Left kidney (tissue), 8 donors: ENCODE data around the gene SGCB. TPM values are rescaled to one million over a fixed set of nuclear protein-coding genes. Genes with fewer than 3 reads are reported as not detected.
A peak's percentile ranks its signal among the peaks of the same experiment; 100 is the strongest.
"Not testable (repeated sequence)": the region's sequence is repeated elsewhere in the genome, so short reads cannot be mapped to it uniquely, and the experiment has no call there.

ENCODE experiments used
- DNase-seq: peaks from one replicate; pipeline ENCODE4 v3.0.0-alpha.2; 2013
- long read RNA-seq, 8 donors: transcript quantifications; one replicate each; lab custom pipeline, GENCODE V29; 2026
- polyA plus RNA-seq: library from polyadenylated mRNA; unstranded; fragments of 120-200 nt; gene quantifications from one replicate; pipeline ENCODE4 v1.2.1, GENCODE V29; 2013; ENCODE audit not compliant: insufficient read length

The SGCB gene
- polyA plus RNA-seq = 49.9 TPM
- long read RNA-seq, donor 1, full-length matches to known transcripts = 29 of 50 reads
- long read RNA-seq, donor 1, partial matches to known transcripts = 21 of 50 reads
- long read RNA-seq, donor 1, other reads (novel, unspliced or antisense) = 0 of 50 reads
- long read RNA-seq, donor 2, full-length matches to known transcripts = 22 of 31 reads
- long read RNA-seq, donor 2, partial matches to known transcripts = 9 of 31 reads
- long read RNA-seq, donor 2, other reads (novel, unspliced or antisense) = 0 of 31 reads
- long read RNA-seq, donor 3, full-length matches to known transcripts = 23 of 23 reads
- long read RNA-seq, donor 3, partial matches to known transcripts = 0 of 23 reads
- long read RNA-seq, donor 3, other reads (novel, unspliced or antisense) = 0 of 23 reads
- long read RNA-seq, donor 4 = 0 reads
- long read RNA-seq, donor 5, full-length matches to known transcripts = 45 of 56 reads
- long read RNA-seq, donor 5, partial matches to known transcripts = 5 of 56 reads
- long read RNA-seq, donor 5, other reads (novel, unspliced or antisense) = 6 of 56 reads
- long read RNA-seq, donor 6, full-length matches to known transcripts = 34 of 34 reads
- long read RNA-seq, donor 6, partial matches to known transcripts = 0 of 34 reads
- long read RNA-seq, donor 6, other reads (novel, unspliced or antisense) = 0 of 34 reads
- long read RNA-seq, donor 7, full-length matches to known transcripts = 33 of 50 reads
- long read RNA-seq, donor 7, partial matches to known transcripts = 12 of 50 reads
- long read RNA-seq, donor 7, other reads (novel, unspliced or antisense) = 5 of 50 reads
- long read RNA-seq, donor 8, full-length matches to known transcripts = 14 of 14 reads
- long read RNA-seq, donor 8, partial matches to known transcripts = 0 of 14 reads
- long read RNA-seq, donor 8, other reads (novel, unspliced or antisense) = 0 of 14 reads

- peak; percentile 63 for DNase-seq
Measured at GRCh38 chr4:52038103-52038912, at the start of gene SGCB. Gene SGCB, minus strand, starts transcription at chr4:52038299. Its CDS starts 40 bp downstream, at chr4:52038259.

GRCh38 chr4:52086425-52086824 lies 48.3 kb upstream of the SGCB start:
- DNase-seq = not testable (repeated sequence)

- no peak for DNase-seq
Measured at GRCh38 chr4:52081216-52081615, 43.1 kb upstream of the SGCB start.

- no peak for DNase-seq
Measured at GRCh38 chr4:52079659-52080058, 41.6 kb upstream of the SGCB start.

- peak; percentile 29 for DNase-seq
Measured at GRCh38 chr4:52076731-52077130, 38.6 kb upstream of the SGCB start.

- no peak for DNase-seq
Measured at GRCh38 chr4:52071791-52072546, 33.9 kb upstream of the SGCB start.

GRCh38 chr4:52069571-52069970 lies 31.5 kb upstream of the SGCB start:
- DNase-seq = no peak

GRCh38 chr4:52059372-52059771 lies 21.3 kb upstream of the SGCB start:
- DNase-seq = no peak

- no peak for DNase-seq
Measured at GRCh38 chr4:52058275-52058674, 20.2 kb upstream of the SGCB start.

GRCh38 chr4:52057196-52057595 lies 19.1 kb upstream of the SGCB start:
- no peak for DNase-seq

GRCh38 chr4:52054254-52054653 lies 16.2 kb upstream of the SGCB start:
- no peak for DNase-seq

GRCh38 chr4:52052475-52052780 lies 14.3 kb upstream of the SGCB start:
- no peak for DNase-seq

- DNase-seq = peak; percentile 58
Measured at GRCh38 chr4:52051615-52052474, 13.7 kb upstream of the SGCB start.

- DNase-seq = no peak
Measured at GRCh38 chr4:52051213-52051614, 13.1 kb upstream of the SGCB start, which contains the start of gene SPATA18. Gene SPATA18, plus strand, starts transcription at chr4:52051304. Its CDS starts 401 bp downstream, at chr4:52051705.

- DNase-seq = no peak
Measured at GRCh38 chr4:52049266-52049665, 11.2 kb upstream of the SGCB start.

GRCh38 chr4:52045028-52045427 lies 6.9 kb upstream of the SGCB start:
- DNase-seq = no peak

- no peak for DNase-seq
Measured at GRCh38 chr4:52037689-52038102, 403 bp downstream of the SGCB start.

- DNase-seq = no peak
Measured at GRCh38 chr4:52036886-52037530, 1.1 kb downstream of the SGCB start.

- no peak for DNase-seq
Measured at GRCh38 chr4:52035190-52035589, 2.9 kb downstream of the SGCB start.

GRCh38 chr4:52032005-52032404 lies 6.1 kb downstream of the SGCB start:
- DNase-seq = no peak
